ENCODE data around the gene UGCG. TPM values are rescaled to one million over a fixed set of nuclear protein-coding genes. Genes with fewer than 3 reads are reported as not detected.

The UGCG gene
- total RNA-seq, 1 experiment from 2014 or later: 46.0 TPM

DNA sequence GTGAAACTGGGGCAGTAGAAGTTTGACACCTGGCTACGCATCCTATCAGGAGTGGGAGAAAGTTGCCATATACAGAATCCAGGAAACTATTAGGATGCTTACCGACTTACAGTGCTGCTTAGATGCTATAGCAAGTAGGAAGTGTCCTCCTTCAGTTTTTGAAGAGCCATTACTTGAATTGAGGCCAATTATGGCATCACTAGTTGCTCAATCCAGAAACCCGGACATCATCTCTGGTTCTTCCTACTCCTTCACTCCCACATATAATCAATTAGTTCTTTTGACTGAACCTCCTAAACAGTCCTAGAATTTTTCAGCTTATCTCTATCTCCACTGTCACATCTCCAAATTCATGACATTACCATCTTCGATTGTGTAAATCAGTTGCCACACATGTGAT is 41.8 kb upstream of the UGCG start:
- H3K27ac ChIP-seq (ENCODE audit: low read length): no peak overlapping the region
- H3K9me3 ChIP-seq (ENCODE audit: control insufficient read depth, insufficient read depth, low read depth, low read length): no peaks in the 10 kb centered on the region
- POLR2A ChIA-PET: no interaction called here
- no peak for DNase-seq (ENCODE audit: low read depth, low spot score)
- H3K27me3 ChIP-seq (ENCODE audit: control insufficient read depth, insufficient read depth, low read length): no peaks in the 10 kb centered on the region
- TF ChIP-seq SIN3A (IDR thresholded peaks at IDR 0.05; ENCODE audit: borderline replicate concordance, insufficient read depth, low read depth, low read length) (no peak), TCF7L2 (IDR thresholded peaks at IDR 0.05; ENCODE audit: low read depth, low read length) (no peak), POLR2AphosphoS5 (IDR thresholded peaks at IDR 0.05; ENCODE audit: low read depth, low read length) (no peak)
- TF ChIP-seq, protein P1, sequence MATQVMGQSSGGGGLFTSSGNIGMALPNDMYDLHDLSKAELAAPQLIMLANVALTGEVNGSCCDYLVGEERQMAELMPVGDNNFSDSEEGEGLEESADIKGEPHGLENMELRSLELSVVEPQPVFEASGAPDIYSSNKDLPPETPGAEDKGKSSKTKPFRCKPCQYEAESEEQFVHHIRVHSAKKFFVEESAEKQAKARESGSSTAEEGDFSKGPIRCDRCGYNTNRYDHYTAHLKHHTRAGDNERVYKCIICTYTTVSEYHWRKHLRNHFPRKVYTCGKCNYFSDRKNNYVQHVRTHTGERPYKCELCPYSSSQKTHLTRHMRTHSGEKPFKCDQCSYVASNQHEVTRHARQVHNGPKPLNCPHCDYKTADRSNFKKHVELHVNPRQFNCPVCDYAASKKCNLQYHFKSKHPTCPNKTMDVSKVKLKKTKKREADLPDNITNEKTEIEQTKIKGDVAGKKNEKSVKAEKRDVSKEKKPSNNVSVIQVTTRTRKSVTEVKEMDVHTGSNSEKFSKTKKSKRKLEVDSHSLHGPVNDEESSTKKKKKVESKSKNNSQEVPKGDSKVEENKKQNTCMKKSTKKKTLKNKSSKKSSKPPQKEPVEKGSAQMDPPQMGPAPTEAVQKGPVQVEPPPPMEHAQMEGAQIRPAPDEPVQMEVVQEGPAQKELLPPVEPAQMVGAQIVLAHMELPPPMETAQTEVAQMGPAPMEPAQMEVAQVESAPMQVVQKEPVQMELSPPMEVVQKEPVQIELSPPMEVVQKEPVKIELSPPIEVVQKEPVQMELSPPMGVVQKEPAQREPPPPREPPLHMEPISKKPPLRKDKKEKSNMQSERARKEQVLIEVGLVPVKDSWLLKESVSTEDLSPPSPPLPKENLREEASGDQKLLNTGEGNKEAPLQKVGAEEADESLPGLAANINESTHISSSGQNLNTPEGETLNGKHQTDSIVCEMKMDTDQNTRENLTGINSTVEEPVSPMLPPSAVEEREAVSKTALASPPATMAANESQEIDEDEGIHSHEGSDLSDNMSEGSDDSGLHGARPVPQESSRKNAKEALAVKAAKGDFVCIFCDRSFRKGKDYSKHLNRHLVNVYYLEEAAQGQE (IDR thresholded peaks at IDR 0.05; ENCODE audit: insufficient read depth in 1 of 2, low read depth in 2 of 2, low read length in 1 of 2): no peak
- TF ChIP-seq, protein P2, sequence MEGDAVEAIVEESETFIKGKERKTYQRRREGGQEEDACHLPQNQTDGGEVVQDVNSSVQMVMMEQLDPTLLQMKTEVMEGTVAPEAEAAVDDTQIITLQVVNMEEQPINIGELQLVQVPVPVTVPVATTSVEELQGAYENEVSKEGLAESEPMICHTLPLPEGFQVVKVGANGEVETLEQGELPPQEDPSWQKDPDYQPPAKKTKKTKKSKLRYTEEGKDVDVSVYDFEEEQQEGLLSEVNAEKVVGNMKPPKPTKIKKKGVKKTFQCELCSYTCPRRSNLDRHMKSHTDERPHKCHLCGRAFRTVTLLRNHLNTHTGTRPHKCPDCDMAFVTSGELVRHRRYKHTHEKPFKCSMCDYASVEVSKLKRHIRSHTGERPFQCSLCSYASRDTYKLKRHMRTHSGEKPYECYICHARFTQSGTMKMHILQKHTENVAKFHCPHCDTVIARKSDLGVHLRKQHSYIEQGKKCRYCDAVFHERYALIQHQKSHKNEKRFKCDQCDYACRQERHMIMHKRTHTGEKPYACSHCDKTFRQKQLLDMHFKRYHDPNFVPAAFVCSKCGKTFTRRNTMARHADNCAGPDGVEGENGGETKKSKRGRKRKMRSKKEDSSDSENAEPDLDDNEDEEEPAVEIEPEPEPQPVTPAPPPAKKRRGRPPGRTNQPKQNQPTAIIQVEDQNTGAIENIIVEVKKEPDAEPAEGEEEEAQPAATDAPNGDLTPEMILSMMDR (IDR thresholded peaks at IDR 0.05): no peak
- BruUV-seq (replicated peaks): no TSS peak
- CTCF ChIA-PET: interaction anchor here (0.6 kb wide), 1 partner anchor 806 kb away, joined by 4 read pairs; no protein-coding TSS in a partner anchor
- in situ Hi-C loops (cut with HindIII; ENCODE audit: low pct_unique_long_range_greater_than_20kb, low sequenced_read_pairs) (no loop called here), intact Hi-C loops (cut with micrococcal nuclease; ENCODE audit: unreplicated experiment) (no loop called here)
- H3K36me3 ChIP-seq (ENCODE audit: control insufficient read depth, insufficient read depth, low read length): no peaks in the 10 kb centered on the region
- H3K4me3 ChIP-seq (ENCODE audit: low read depth in 2 of 2, low read length in 2 of 2): no peak overlapping the region
- ATAC-seq: no peak
- H3K4me1 ChIP-seq (ENCODE audit: control insufficient read depth, insufficient read depth, low read length): no peaks in the 10 kb centered on the region

- Histone ChIP-seq H3K27me3 (ENCODE audit: control insufficient read depth, insufficient read depth, low read length) (no peaks in the 10 kb centered on the region), H3K9me3 (ENCODE audit: control insufficient read depth, insufficient read depth, low read depth, low read length) (no peaks in the 10 kb centered on the region), H3K4me3 (ENCODE audit: low read depth in 2 of 2, low read length in 2 of 2) (no peak overlapping the region), H3K4me1 (ENCODE audit: control insufficient read depth, insufficient read depth, low read length) (no peaks in the 10 kb centered on the region), H3K27ac (ENCODE audit: low read length) (no peak overlapping the region), H3K36me3 (ENCODE audit: control insufficient read depth, insufficient read depth, low read length) (no peaks in the 10 kb centered on the region)
- POLR2A ChIA-PET: no interaction called here
- intact Hi-C loops (cut with micrococcal nuclease; ENCODE audit: unreplicated experiment): no loop called here
- TF ChIP-seq POLR2AphosphoS5 (IDR thresholded peaks at IDR 0.05; ENCODE audit: low read depth, low read length) (no peak), SIN3A (IDR thresholded peaks at IDR 0.05; ENCODE audit: borderline replicate concordance, insufficient read depth, low read depth, low read length) (no peak), TCF7L2 (IDR thresholded peaks at IDR 0.05; ENCODE audit: low read depth, low read length) (no peak)
- TF ChIP-seq, protein P2 (IDR thresholded peaks at IDR 0.05): no peak
- TF ChIP-seq, protein P1 (IDR thresholded peaks at IDR 0.05; ENCODE audit: insufficient read depth in 1 of 2, low read depth in 2 of 2, low read length in 1 of 2): no peak
- BruUV-seq (replicated peaks): no TSS peak
- CTCF ChIA-PET: no interaction called here
- DNase-seq (ENCODE audit: low read depth, low spot score): no peak
- no peak for ATAC-seq
- in situ Hi-C loops (cut with HindIII; ENCODE audit: low pct_unique_long_range_greater_than_20kb, low sequenced_read_pairs): no loop called here
These were observed 38.9 kb upstream of the UGCG start for GRCh38 chr9:111857555-111858211.
